Cerebellar nuclear complex (tissue), 1 donor: ENCODE measurements around the gene MBD5.

Source experiments
- DNase-seq, 2 experiments: peaks; one replicate each; lab custom pipeline; 2025; lab: John Stamatoyannopoulos, UW

MBD5 gene

DNA sequence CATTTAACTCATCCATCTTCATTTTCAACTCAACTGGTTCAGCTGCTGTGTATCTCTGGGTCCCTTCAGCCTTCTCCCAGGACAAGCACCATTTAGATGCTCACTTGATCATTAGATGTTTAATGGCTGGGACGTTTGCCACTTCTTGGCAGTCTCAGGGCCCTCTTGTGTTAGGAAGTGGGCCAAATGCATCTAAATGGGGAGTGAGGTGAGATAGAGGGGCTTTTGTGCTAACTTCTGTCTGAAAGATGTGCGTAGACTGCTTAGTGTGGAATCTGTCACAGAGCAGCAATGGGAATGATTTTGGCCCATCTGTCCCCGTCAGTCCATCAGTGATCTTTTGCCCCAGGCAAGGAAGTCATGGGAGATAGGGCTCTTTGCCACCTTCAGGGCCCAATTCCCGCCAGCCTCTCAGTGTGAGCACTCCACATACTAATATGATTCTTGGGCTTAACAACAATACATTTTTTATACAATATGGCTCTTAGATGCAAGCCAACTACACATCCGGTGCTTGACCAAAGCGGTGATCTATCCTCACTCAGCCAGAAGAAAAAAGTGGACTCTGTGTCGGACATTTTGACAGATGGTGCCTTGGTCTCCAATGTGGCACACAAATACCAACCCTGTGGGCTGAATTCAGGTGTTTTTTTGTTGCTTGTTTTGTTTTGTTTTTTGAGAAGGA lies 528.0 kb downstream of the MBD5 start:
- no peak for DNase-seq

DNA sequence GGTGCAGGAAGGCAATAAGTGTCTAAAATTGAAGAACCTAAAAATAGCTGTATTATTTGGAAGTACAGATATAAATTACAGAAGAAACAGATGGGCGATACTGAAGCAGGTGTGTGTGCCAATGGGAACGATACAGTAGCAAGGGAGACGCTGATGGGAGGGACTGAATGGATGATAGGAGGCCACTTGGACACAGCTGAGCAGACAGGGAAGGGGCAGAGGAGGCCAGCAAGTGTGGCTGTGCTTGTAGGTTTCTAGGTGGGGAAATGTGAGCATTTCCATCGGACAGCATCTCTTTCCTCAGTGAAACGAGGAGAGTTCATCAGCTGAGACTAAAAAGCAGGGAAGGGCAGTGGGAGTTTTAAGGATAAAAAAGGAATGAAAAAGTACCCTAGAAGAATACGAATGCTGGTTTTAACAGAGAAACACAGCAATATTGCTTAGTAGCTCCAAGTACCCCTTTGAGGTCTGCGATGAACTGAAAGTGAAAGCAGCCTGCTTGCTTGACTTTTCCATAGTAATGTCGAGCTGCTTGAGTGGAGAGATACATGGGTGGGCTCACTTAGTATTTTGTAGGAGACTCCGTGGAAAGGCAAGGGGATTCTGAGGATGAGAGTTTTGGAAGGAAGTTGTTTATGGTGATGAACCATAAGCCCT lies 531.9 kb downstream of the MBD5 start:
- no peak for DNase-seq

DNA sequence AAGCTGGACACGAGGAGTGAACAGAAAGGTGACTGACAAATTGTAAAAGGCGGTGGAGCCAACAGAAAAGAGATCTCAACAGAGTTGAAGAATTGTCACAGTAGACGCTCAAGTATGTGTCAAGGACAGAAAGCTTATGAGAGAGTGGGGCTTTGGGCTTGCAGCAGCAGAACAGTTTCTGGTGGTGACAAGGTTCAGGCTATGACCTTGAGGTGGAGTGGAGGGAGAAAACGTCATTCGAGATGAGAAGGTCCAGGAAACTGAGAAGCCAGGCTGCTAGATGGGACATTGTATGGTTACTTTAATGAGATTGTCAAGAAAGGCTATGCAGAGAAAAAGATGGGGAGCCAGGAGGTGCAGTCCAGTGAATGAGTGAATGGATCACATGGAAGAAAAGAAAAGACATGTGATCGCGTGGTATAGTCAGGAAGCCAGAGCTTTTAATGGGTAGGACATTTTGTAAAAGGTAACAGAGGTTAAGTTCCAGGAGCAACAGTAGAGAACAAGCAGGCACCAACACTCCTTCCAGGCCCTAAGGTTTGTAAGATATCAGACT lies 532.5 kb downstream of the MBD5 start:
- no peak for DNase-seq

DNA sequence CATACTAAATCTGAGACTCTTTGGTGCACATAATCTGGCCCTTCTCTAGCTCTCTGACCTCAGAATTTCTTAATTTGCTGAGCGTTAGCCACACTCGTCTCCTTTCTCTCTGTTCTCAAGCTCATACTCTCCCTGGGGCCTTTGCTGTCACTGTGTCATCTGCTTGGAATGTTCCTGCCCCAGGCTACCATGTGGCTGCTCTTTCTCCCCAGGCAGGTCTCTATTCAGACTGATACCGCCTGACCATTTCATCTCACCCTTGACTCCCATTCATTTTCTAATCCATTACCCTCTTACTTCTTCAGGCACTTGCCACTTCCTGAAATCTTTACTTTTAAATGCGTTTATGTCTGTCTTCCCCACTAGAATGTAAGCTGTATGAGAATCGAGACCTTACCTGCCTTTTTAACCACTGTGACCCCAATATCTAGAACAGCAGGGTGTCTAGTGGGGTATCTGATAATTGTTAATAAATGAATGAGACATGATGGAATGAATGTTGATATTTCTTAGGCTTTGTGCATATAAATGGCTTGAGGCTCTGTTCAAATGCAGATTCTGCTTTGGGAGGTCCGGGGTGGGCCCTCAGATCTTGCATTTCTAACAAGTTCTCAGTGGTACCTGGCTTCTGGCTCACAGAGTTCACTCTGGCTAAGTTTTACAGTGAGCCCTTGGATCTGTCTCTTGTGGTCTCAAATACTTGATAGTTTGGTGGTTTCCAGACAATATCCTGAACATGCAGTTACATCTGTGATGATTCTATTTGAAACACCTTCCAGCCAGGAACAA lies 533.8 kb downstream of the MBD5 start:
- DNase-seq: no peak

DNA sequence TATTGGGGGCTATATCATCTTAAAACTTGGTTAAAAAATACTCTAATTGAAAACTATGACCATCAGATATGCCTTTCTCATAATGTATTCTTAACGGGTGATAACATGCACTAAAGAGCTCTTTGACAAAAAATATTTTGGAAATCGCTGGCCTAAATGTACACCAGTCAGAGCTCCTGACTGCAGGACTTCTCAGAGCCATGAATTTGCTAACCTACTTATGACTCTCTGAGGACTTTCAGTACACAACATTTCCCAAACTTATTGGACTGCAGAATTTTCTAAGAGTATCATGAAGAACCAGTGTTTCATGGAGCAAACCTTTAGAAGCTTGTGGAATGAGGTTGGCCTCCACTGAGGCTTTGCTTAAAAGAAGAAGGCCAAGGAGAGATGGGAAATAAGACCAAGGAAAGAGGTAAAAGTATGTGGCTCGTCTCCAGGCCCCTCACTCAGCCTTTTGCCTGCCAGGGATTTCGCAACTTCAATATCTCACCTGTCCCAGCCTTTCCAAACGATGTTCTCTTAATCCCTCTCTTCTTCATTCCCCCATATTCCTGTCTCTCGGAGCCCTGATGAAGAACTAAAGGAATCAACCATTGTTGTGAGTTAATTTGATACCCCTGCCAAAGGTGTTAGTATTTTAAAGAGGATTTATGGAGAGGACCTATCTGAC lies 534.9 kb downstream of the MBD5 start:
- DNase-seq: no peak

DNA sequence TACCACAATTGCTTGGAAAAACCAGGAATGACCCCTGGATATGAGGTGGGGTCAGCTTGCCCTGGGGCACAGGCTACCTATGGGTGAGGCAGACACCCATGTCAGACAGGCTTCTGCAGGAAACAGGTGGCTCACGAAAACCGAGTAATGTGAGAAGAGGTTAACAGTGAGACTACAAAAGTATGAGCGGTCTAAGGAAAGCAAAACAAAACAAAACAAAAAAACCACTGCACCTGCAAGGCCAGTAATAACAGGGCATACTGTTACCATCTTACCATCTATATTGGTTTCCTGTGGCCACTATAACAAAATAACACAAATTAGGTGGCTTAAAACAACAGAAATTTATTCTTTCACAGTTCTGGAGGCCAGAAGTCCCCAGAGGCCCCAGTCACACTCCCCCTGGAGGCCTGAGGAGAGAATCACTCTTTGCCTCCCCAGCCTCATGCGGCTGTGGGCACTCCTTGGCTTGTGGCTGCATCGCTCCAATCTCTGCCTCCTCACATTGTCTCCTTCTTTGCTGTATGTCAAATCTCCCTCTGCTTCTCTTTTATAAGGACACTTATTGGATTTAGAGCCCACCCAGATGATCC lies 537.0 kb downstream of the MBD5 start:
- no peak for DNase-seq

DNA sequence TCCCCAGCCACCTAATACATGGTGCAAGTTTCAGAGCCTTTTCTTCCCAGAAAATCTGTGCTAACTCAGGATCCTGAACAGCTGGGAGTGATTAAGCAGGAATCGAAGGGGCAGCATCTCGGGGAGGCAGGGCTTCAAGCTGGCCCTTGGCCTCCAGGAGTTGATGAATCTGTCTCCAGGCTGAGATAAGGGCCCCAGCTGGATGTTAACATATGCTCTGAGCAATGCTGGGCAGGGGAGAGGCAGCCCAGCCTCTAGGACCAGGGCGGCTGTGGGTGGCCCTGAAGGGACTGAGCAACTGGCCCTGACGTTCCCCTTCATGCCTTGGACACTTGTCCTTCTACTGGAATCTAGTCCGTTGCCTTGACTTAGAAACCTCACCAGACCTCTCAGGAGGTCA lies 539.6 kb downstream of the MBD5 start:
- DNase-seq: no peak

DNA sequence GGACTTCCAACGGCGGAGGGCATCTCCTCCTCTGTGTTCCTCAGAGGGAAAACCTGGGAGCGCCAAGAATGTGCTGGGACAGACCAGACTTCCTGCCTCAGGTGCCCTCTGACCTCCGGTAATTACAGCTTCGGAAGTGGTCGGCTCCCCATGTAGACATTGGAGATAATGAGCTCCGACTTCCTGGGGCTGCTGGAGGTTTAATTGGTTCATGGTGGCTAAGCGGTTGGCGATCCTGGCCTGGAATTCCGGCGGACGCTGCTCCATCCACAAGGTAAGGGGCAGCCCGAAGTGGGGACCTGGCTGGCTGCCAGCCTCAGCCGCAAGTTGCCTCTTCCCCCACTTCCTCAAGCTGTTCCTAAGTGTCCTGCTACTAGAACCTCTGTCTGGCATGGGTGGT lies 540.5 kb downstream of the MBD5 start:
- no peak for DNase-seq

DNA sequence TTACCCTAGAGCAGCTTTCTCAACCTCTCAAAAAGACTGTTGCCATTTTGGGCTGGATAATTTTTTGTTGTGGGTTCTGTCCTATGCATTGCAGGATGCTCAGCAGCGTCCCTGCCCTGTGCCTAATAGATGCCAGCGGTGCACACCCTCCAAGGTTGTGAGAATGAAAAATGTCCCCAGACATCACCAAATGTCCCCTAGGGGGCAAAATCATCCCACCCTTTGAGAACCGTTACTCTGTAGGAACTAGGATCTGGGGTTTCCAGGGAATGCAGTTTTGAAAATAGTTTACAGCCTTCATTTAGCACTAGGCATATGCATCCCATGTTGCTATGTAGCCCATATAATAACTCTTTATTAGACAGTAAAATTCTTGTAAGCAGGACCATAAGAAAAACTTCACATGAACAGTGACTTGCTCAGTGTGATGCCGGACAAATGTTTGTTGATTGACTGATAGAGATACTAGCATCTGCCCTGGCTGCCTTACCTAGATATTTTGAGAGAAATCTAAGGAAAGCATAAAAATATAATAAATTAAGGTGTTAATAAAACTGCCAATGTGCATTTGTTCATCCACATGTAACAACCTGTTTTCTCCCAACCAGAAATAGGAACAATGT lies 544.5 kb downstream of the MBD5 start:
- DNase-seq: no peak
